Measurements from ENCODE around the gene CATSPER4.
"Not testable (repeated sequence)": the region's sequence is repeated elsewhere in the genome, so short reads cannot be mapped to it uniquely, and the experiment has no call there.

CATSPER4 gene

GRCh38 chr1:26197301-26197700, 6.9 kb downstream of the CATSPER4 start:
- no peak for DNase-seq

- no peak for DNase-seq
Observed at GRCh38 chr1:26197813-26198212, 7.4 kb downstream of the CATSPER4 start.

- no peak for DNase-seq
Observed at GRCh38 chr1:26200413-26200812, 10.0 kb downstream of the CATSPER4 start.

GRCh38 chr1:26203642-26204318, 13.4 kb downstream of the CATSPER4 start:
- DNase-seq = no peak

GRCh38 chr1:26210147-26210870, 19.9 kb downstream of the CATSPER4 start:
- no peak for DNase-seq

- no peak for DNase-seq
Observed at GRCh38 chr1:26212726-26213125, 22.3 kb downstream of the CATSPER4 start.

- DNase-seq = no peak
Observed at GRCh38 chr1:26213335-26213905, 23.0 kb downstream of the CATSPER4 start.

GRCh38 chr1:26215246-26215645, 24.8 kb downstream of the CATSPER4 start:
- DNase-seq = no peak

DNA sequence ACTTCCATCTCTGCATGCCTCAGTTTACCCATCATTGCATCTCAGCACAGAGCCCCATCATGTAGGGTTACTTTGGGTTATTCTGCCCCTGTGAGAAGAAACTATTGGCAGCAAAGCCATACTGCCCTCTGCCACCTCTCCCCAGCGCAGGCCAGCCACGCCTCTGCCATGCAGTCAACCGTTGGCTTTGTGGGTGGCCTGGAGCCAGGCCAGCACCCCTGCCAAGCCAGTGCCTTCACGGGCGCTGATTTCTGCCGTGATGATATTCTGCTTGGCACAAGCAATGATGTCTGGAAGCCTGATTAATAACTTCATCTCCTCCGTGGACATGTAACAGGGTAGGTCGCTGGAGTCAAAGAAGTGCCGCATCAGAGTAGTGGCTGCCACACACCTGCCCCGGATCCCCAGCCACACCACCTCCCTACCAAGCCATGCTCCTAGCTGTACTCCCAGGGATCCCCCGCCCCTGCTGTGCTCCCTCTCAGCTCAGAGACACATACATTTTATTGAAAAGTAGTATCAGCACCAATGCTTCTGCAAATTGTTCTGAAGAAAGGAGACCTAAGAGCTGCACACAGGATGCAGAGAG, 28.6 kb downstream of the CATSPER4 start:
- DNase-seq = no peak

DNA sequence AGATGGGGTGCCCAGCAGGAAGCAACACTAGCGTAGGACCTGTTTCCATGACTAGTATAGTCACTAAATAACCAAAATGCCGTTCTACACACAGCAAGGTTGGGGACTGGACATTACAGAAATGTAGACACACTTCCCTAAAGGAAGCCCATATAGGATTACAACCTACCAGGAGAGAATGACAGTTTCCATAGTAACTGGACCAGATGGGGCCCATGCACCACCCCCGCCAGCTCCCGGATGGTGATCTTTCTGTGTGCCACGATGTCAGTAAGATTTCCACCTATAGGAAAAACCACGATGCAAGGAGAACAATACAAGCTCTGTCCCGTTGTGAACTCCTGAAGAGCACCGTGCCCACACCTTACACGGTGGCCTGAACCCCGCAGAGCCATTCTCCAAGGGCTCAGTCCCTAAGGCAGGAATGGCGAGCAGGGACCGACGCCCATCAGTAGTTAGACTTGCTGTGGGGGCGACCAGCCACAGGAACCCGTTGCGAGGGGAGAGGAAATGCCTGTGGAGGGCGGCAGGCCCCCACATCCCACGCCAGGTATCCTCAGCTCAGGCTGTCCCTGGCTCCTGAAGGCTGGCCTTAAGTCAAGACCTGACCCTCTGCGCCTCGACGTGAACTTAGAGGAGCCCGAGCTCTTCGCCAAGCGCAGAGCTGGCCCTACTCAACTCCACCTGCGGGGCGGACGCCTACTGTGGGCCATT, 30.0 kb downstream of the CATSPER4 start:
- DNase-seq = no peak

DNA sequence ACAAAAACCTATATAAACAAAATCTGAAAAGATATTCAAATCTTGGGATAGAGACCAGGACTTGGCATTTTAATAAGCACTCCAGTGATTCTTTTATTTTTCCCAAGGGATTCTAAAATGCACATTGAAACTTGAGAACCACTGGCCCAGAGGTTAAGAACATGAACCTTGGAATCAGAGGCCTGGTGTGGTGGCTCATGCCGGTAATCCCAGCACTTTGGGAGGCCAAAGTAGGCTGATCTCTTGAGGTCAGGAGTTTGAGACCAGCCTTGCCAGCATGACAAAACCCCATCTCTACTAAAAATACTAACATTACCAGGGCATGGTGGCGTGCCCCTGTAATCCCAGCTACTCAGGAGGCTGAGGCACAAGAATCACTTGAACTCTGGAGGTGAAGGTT, 30.7 kb downstream of the CATSPER4 start:
- DNase-seq = no peak

DNA sequence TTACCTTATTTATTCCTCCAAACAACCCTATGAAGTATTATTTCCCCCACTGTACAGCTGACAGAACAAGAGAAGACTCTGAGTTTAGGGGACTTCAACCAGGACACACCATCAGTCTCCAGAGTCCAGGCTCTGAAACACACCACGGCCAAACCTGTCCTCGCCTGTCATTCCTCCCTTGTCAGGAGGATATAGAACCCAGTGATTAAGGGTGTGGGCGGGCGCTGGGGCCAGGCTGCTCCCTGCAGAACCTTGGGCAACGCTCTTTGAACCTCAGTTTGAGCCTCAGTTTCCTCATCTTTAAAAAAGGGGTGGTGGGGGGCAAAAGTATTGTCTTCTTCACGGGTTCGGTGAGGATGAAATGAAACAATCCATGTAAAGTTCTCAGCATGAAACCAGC, 34.2 kb downstream of the CATSPER4 start:
- DNase-seq = no peak

DNA sequence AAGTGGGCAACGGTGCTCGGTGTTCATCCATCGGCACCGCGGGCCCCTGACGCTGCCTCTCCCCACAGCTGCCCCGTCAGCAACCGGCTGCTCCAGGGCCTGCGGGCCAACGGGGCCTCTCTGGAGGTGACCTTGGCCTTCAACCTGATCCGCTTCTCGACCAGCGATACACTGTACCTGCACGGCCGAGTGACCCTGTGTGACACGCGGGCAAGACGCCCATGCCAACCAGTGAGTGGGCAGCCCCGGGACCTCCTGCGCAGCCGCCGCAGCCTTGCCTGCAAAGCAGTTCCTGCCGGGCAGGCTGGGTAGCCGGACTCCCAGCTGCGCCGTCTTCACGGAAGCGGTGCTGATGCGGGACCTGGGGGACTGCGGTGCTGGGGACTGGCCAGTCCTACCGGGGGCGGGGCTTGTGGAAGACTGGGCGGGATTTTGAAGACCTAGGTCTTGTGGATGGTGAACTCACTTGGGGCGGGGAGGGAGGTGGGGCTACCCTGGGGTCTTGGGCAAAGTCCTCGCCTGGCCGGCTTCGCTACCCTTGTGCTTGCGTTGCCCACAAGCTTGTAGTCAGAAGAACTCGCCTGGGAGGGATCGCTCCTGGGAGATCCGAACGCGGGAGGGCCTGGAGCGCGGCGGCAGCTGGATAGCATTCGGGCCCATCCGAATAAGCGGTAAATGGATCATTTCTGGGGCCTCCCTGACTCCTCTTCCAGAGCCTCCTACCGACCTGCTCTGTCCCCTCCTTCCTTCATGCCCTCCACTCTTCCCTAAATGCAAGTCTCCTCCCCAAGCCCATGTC, 34.8 kb downstream of the CATSPER4 start:
- no peak for DNase-seq

DNA sequence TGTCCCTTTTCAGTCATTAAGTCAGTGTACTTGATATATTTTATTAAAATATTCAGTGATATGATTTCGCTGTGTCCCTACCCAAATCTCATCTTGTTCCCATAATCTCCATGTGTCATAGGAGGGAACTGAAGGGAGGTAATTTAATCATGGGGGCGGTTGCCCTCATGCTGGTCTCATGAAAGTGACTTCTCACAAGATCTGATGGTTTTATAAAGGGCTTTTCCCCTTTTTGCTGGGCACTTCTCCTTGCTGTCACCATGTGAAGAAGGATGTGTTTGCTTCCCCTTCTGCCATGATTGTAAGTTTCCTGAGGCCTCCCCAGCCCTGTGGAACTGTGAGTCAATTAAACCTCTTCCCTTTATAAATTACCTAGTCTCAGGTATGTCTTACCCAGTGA, 40.3 kb downstream of the CATSPER4 start:
- not testable (repeated sequence) for DNase-seq

GRCh38 chr1:26233903-26234643, 43.7 kb downstream of the CATSPER4 start, which contains the start of gene CEP85:
CEP85 (plus strand) TSS chr1:26234200; CDS start chr1:26239784, 5,584 bp downstream.
- peak; percentile 78 for DNase-seq

DNA sequence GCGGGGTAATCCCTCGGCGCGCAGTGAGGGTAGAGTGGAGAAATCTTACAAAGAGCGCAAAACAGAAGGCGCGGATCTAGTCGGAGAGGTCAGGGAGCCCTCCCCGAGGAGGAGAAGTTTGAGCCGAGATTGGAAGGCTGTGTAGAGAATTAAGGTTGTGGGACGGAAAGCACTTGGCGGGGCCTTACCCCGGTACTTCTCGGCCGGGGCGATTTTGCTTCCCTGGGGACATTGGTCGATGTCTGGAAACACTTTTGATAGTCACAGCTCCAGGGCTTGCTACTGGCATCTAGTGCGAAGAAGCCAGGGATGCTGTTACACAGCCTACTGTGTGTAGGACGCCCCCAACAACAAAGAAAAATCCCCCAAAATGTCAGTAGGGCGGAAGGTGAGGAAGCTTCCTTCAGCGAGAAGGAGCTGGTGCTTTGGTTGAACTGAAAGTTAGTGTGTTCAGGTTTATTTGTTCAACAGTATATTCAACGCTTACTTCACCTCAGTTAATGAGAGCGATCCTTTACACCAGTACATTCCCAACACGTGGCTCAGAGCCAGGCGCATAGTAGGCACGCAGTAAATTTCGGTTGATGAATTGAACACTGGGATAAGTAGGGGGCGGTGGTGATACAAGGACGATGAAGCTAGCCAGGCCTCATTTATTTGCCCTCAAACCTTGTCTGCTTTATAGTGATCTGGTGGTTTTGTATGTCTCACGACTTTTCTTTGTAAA, 44.4 kb downstream of the CATSPER4 start:
- no peak for DNase-seq

GRCh38 chr1:26237230-26237966, 47.0 kb downstream of the CATSPER4 start:
- DNase-seq = no peak

GRCh38 chr1:26239936-26240335, 49.5 kb downstream of the CATSPER4 start:
- DNase-seq = no peak
